ENCODE data around the gene CSNK2A2. TPM values are rescaled to one million over a fixed set of nuclear protein-coding genes. Genes with fewer than 3 reads are reported as not detected.

CSNK2A2 gene
- total RNA-seq (2014; rRNA removed; shearing (Covaris generic)) = 14.8 and 36.1 TPM in 2 replicates

DNA sequence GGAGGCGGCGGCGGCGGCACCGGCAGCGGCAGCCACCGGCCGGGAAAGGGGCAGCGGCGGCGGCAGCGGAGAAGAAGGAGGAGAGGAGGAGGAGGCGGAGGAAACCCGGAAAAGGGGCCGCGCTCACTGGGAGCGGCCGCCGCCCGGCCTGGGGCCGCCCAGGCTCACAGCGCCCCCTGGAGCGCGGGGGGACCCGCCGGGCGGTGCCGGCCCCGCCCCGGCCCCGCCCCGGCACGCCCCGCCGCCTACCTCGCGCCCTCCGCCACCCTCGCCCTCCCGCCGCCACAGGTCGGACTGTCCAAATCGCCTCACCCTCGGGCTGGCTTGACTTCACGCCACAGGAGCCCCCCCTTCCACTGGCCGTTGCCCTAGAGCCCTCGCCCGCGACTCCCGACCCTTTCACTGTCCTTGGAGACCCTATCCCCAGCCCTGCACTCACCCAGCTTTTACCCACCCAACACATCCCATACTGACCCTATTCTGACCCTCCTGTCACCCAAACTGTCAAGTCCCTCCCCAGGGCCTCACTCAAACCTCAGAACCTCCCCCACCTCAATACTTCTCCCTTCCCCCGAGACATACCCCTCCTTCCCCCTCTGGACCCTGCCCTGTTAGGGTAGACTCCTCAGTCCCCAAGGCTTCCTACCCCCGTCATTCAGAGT, at the start of gene CSNK2A2:
Gene CSNK2A2 (minus strand): TSS at position 85 of the 662 bp plus-strand sequence. CDS start 370 bp downstream, outside the sequence.
- DNase-seq (ENCODE audit: low read depth) = peak; percentile 66

DNA sequence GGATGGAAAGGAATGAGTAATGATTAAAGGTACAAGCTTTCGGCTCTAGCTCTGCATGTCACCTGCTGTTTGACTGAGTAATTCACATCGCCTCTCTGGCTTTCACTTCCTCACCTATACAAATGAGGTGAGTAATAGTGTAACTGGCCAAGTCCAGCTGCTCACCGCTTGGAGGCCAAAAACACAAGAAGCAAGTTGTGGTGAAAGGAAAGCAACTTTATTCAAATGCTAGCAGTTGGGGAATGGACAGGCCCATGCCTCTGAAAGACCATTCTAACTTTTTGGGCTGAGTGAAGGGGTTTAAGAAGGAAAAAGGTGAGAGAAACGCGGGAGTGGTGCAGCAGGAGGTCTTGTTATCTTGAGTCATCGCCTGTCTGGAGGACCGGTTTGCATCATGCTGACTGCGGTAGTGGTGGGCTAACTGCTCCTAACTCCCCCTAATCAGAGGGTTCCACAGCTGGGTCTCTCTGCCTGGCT, 45.7 kb upstream of the CSNK2A2 start:
- no peak for DNase-seq (ENCODE audit: low read depth)

DNA sequence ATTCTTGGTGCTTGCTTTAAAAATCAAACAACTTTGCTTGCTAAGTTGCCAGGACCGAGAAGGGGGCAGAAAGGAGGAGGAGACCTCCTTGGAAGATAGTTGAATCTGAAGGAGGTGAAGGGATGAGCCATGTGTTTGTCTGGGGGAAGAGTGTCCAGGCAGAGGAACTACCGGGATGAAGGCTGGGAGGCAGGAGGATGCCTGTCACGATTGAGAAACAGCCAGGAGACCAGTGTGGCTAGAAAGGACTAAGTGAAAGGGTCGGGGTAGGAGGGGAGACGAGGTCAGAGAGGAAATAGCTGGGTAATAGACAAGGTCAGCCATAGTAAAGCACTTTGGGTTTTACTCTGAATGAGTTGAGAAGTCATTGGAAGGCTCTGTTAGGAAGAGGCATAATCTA, 38.9 kb upstream of the CSNK2A2 start:
- no peak for DNase-seq (ENCODE audit: low read depth)

DNA sequence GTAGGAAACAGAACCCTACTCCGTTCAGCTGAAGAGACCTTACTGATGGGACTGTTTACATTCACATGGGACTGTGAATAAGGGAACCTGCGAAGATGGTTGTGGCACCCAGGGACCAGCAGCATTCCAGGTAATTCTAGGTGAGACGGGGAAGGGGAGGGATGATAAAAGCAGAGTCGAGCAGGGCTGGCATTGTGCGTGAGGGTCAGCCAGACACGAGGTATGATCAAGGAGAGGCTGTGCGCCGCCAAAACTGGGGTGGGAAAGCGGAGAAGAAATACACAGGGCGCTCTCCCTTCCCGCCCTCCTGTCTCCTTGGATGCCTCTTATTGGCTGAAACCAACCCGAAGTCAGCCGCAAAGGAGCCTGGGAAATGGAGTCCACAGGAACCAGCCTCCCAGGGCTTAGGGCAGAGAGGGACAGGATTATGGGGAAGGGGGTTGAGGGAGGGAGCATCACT, 38.4 kb upstream of the CSNK2A2 start:
- peak; percentile 71 for DNase-seq (ENCODE audit: low read depth)

DNA sequence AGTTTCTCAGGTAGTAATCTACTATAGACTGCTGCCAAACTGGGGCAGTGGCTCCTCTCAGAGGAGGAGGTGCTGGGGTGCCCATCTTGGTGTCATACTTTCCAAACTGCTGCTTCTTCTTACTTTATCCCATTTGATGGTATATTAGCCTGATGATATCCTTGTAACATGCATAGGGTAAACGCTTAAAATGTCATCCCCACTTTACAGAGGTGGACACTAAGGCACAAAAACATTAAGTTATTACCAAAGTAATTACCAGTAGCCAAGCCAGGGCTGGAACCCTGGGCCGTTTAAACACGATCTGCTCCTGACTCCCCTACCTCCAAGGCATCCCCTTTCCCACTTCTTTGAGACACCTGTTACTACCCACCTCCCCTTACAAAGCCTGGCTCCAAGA, 37.8 kb upstream of the CSNK2A2 start:
- no peak for DNase-seq (ENCODE audit: low read depth)

DNA sequence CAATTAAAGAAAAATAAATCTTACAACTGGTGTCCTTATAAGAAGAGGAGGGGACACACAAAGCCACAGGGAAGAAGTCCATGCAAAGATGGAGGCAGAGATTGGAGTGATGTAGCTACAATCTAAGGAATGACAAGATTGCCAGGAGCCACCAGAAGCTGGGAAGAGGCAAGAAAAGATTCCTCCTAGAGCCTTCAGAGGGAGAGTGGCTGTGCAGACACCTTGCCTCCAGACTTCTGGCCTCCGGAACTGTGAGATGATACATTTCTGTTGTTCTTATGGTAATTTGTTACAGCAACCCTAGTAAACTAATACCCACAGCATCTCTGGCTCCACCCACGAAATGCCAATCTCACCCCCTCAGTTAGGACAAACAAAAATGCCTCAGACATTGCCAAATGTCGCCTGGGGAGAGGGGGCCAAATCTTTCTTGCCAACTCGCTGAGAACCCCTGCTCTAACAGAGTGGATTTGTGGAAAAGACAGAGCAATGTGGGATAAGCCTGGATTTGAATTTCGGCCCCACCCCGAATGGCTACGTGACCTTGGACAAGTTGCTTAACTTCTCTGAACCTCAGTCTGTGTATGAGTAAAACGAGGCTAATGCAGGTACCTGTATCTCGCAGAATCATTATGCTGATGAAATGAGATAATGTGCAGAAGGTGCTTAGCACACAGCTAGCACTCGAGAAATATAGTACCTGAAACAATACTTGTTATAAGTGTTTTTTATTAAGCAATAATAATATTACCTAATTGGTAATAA, 37.1 kb upstream of the CSNK2A2 start:
- DNase-seq (ENCODE audit: low read depth) = no peak

DNA sequence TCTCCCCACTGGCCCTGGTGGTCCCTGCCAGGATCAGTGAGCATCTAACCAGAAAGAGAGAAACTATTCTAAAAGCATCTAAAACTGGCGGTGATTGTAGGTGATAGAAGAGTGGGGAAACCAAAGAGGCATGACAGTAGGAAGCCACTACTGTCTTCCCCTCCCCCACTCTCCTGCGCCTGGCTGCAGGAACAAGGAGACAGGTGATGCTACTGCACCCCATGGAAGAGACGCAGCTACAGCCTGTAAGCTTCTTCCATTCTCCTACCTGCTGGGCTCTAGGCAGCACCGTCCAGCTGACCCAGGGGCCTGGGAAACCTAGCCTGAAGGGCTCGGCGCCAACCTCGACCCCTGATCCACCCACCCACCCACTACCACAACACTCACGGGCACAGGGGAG, 32.4 kb upstream of the CSNK2A2 start:
- DNase-seq (ENCODE audit: low read depth) = no peak

DNA sequence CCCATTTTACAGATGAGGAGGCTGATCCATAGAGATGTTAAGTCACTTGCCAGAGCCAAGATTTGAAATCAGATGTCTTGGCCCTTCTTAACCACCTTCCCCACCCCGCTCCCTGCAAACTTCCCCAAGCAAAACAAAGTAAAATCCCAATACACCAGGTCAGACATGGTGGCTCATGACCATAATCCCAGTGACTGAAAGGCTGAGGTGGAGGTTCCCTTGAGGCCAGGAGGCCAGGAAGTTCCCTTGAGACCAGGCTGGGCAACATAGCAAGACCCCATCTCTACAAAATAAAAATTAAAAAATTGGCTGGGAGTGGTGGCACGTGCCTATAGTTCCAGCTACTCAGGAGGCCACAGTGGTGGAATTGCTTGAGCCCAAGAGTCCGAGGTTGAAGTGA, 28.9 kb upstream of the CSNK2A2 start:
- no peak for DNase-seq (ENCODE audit: low read depth)

DNA sequence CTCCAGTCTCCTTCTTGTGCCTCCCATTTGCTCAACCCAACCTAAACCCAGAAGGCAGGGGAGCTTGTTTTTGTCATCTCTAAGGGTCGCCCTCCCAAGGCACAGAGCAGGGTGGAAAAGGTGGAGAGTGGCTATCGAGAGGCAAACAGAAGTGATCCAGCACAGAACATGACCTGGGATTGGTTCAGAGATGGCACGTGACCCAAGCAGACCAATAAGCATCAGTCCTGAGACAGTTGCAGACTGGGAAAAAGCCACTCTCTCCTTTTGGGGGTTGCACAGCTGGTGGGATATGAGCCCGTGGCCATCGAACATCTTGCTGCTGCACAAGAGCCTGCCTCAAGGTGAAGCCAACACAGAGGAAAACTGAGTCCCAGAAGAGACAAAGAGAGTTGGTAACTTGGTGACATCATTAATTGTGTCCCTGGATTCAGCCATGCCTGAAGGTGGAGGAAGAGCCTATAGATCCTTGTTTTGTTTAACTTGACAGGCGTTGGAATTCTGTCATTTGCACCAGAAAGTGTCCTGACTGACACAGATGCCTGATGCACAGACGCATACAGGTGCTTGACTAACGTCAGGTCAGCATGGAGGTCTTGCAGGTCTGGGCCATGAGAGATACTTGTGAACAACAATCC, 28.2 kb upstream of the CSNK2A2 start:
- DNase-seq (ENCODE audit: low read depth) = no peak

DNA sequence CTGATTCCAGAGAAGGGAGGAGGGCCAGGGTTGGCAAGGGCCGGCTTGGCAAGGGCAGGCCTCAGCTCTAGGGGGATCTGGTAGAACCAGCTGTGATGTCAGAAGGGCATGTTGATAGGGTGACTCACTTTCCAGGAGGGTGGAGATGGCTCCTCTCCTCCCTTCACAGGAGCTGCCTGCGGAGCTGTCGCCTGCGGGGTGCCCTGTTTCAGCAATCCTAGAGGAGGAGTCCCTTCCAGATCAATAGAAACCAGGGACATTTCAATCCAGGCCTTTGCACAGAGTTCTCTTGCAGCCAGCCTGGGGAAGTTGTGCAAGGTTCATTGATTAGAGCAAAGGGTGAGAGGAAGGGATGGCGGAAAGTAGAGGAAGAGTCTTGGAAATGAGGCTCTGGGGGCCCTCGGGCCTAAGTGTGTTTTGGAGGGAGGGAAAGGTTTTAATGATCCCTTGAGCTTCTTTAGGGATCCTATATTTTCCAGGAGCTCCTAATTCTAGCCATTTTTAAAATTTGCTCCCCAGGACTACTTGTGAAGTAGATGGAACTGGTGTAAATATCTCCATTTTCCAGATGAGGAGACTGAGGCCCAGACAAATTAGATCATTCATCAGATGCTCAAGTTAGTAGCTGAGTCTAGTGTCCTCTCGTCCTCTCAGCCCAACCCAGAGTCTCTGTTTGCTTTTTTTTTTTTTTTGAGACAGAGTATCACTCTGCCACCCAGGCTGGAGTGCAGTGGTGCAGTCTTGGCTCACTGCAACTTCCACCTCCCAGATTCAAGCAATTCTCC, 24.8 kb upstream of the CSNK2A2 start:
- DNase-seq (ENCODE audit: low read depth) = peak; percentile 28

DNA sequence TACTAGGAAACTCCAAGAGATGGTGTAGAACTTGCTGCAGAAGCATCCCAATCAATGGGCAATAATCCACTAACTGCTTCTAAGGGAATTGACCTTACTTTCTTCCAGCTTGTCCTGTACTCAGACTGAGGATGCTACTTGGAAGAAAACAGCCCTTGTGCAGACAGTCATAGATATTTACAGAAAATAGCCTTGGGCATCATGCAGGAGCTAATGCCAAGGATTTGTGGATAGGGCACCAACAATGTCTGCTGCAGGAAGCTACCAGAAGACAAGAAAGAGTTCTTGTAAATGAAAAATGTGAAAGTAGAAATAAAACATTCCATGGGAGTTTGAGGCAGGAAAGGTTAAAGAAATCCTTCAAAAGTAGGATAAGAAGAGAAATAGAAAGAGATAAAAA, 21.5 kb upstream of the CSNK2A2 start:
- DNase-seq (ENCODE audit: low read depth) = no peak

DNA sequence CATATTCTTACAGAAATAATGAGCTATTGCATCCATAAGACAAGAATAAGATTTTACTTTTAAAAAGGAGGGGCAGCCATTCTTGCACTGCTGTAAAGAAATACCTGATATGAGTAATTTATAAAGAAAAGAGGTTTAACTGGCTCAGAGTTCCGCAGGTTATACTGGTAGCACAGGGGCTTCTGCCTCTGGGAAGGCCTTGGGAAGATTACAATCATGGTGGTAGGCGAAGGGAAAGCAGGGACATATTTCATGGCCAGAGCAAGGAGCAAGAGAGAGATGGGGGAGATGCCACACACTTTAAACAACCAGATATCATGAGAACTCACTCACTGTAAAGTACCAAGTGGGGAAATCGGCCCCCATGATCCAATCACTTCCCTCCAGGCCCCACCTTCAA, 20.9 kb upstream of the CSNK2A2 start:
- no peak for DNase-seq (ENCODE audit: low read depth)

DNA sequence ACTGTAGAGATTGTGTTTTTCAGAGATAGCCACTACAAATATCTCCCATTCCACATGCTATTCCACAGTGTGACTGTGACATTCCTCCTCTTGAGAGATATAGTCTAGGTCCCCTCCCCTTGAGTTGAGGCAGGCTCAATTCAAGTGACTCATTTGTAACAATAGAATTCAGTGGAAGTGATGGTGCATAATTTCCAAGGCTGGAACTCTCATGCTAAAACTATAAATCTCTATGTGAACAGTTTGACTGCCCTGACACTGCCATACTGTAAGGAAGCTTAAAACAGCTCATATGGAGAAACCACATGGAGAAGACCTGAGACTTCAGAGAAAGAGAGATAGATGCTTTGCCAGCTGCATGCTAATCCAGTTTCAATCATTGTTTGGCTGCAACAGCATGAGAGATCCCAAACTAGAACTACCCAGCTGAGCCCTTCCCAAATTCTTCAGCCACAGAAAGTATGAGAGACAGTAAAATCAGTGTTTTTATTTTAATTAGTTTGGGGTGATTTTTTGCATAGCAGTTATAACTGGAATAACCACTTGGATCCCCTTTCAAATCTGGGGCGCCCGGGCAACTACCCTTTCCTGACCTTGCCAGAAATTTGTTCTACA, 19.5 kb upstream of the CSNK2A2 start:
- no peak for DNase-seq (ENCODE audit: low read depth)

DNA sequence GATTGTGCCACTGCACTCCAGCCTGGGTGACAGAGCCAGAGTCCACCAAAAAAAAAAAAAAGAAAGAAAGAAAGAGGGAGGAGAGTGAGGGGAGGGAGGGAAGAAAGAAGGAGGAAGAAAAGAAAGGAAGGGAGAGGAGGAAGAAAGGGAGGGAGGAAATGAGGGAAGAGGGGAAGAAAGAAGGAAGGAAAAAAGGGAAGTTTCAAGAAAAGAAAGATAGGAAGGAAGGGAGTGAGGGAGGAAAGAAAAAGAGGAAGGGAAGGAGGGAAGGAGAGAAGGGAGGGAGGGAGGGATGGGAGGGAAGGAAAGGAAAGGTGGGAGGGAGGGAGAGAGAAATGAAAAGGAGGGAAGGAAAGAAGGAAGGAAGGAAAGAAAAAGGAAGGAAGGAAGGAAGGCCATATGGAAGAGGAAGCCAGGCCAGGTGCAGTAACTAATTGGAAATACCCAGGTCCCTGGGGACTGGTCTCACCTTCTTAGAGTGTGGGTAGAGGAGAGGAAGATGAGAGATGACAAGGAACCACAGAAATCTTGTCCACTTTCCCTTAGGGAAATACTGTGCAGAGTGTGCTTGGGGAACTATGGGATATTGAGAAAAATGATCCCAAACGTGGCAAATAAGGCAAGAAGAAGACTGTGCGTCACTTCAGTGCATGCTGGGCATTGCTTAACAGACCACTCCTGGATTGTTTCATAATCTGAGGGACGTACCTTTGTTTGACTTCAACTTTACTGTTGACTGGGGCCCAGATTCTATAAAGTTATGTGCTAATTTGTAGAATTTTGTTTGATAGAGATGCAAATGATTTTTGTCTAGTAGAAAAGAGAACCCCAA, 15.1 kb upstream of the CSNK2A2 start:
- no peak for DNase-seq (ENCODE audit: low read depth)

DNA sequence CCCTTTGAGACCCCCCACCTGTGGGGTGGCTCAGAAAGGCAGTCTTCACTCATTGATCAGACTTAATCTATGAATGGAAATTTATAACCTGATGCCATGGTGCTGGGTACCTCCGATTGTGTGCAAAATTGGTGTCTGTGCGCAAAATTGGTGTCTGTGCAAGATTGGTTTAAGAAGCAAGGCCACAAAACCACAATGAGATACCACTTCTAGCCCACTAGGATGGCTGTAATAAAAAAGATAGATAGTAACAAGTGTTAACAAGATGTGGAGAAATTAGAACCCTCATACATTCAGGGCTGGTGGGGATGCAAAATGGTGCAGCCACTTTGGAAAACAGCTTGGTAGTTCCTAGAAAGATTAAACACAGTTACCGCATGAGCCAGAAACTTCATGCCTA, 13.9 kb upstream of the CSNK2A2 start:
- no peak for DNase-seq (ENCODE audit: low read depth)

DNA sequence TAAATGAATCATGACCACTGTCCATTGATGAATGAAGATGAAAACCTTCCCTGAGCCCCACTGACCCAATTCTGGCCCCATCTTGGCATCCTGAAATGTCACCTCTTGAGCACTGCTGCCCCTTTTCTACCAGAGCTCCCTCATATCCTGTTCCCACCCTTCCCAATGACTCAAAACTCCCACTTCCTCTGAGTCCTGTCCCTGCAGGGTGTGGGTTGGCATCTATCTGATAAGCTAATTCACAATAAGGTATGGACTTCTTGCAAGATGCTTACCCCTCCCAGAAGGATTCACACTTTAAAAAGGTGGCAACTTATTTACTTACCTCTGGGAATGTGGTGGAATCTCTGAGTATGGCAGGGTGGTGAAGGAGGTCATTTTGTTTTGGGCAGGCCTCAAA, 13.3 kb upstream of the CSNK2A2 start:
- no peak for DNase-seq (ENCODE audit: low read depth)

DNA sequence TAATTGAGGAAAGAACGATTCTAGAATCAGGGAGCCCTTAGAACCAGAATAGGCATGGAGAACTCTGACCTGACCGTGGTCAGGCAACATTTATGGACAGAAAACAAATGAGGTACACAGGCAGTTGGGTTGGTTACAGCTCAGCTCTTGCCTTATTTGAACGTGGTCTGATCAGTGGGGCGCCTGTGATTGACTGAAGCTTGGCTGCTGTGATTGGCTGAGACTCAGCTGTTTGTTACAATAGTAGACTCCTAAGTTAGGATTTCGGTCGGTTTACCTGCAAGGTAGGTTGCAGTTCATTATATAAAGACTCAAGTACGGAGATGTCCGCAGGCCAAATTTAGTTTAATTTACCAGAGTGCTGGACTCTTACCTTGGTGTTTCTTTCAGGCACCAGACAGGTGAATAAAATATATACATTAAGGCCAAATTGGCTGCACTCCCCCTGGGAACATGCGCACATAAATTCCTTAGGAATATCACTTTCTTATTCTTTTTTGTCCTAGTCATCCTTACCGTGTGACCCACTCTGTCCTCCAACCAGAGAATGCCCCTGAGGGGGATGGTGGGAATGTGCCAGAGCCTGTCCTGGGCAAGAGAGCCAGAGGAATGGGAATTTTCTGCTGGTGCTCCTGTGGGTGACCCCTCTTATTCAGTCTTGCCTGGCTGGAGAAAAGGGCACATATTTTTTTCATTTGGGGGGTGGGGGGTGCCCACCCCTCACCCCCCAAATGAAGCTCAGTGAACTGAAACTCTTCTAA, 7.5 kb upstream of the CSNK2A2 start:
- no peak for DNase-seq (ENCODE audit: low read depth)

DNA sequence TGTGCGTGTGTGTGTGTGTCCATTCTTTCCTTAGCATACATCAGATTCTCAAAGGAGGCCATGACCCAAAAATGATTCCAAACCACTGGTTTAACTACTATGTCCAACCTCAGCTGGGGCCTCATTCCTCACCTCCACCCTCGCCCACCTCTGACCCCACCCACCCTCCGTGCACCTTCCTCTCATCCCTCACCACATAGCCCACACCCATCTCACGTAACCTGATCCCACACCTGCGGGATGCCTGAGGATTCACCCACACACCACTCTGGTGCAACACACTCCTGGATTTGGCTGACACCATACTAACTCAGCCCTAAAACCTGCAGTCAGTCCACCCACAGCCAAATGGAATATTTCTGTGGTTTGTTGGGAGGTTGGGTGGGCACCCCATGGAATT, 3.3 kb upstream of the CSNK2A2 start:
- DNase-seq (ENCODE audit: low read depth) = no peak

DNA sequence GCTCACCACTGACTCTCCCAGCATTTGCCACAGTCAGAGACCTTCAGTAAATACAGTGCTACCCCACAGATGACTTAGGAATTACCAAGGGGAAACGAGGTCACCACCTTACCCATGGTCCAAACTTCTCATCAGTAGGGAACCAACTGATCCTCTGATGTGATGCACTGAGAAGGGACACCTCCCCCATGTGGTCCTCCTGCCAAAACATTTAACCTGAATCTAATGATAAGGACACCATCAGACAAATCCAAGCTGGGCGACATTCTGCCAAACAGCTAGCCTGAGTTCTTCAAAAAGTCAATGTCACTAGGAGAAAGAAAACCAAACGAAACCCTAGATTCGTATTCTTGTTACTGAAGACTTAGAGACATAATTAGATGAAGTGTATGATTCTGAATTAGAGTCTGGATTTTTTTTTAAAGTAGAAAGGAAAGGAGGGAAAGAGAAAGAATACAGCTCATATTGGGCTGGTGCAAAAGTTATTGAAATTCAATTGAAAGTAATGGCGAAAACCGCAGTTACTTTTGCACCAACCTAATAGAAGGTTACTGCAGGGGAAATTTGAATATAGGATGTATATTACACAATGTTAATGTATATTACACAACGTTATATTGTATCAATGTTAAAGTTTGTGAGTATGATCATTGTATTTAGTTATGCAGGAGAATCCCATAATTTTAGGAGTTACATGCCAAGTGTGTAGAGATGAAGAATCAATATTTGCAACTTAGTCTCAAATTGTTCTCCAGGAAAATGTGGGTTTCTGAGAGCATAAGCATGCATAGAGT, 2.3 kb upstream of the CSNK2A2 start:
- no peak for DNase-seq (ENCODE audit: low read depth)

Measured in M059J (cell line).